Liver (tissue), 3 donors: ENCODE measurements around the gene C14orf119.

Experiments
- EGR1 ChIP-seq, 2 donors: IDR thresholded peaks; 2 replicates each; pipeline ENCODE4 v1.6.1; 2016 to 2018; ENCODE audit warnings: antibody characterized with exemption in 2 of 2, low read depth in 2 of 2
- HNF4G ChIP-seq: IDR thresholded peaks from 2 replicates; pipeline ENCODE4 v1.6.1; 2016; ENCODE audit warnings: antibody characterized with exemption
- RAD21 ChIP-seq, 2 donors: IDR thresholded peaks; 2 replicates each; pipeline ENCODE4 v1.6.1; 2016; ENCODE audit warnings: antibody characterized with exemption in 2 of 2, mild to moderate bottlenecking in 2 of 2
- RXRA ChIP-seq, 2 donors: IDR thresholded peaks; 2 replicates each; pipeline ENCODE4 v1.6.1; 2017 to 2018; ENCODE audit warnings: antibody characterized with exemption in 2 of 2, mild to moderate bottlenecking in 1 of 2
- TAF1 ChIP-seq: conservative IDR thresholded peaks from 2 replicates; pipeline ENCODE4 v1.6.1; 2016; ENCODE audit warnings: antibody characterized with exemption, mild to moderate bottlenecking
- YY1 ChIP-seq: IDR thresholded peaks from 2 replicates; pipeline ENCODE4 v1.6.1; 2016; ENCODE audit warnings: antibody characterized with exemption, mild to moderate bottlenecking
- TF ChIP-seq, protein P1 (sequence below): fragments of 150-350 bp; IDR thresholded peaks from 2 replicates; pipeline ENCODE4 v1.5.1; 2017; ENCODE audit warnings: improper control_type of control experiment, low read depth, low read length; ENCODE audit not compliant: missing input control
- TF ChIP-seq, protein P2 (sequence below): IDR thresholded peaks from 2 replicates; pipeline ENCODE4 v1.6.1; 2016; ENCODE audit warnings: antibody characterized with exemption, mild to moderate bottlenecking
- TF ChIP-seq, protein P3 (sequence below): IDR thresholded peaks from 2 replicates; pipeline ENCODE4 v1.6.1; 2016; ENCODE audit warnings: antibody characterized with exemption
- TF ChIP-seq, protein P4 (sequence below): IDR thresholded peaks from 2 replicates; pipeline ENCODE4 v1.6.1; 2016; ENCODE audit warnings: antibody characterized with exemption
- donor health status: healthy.
- donor health status: healthy.

DNA sequence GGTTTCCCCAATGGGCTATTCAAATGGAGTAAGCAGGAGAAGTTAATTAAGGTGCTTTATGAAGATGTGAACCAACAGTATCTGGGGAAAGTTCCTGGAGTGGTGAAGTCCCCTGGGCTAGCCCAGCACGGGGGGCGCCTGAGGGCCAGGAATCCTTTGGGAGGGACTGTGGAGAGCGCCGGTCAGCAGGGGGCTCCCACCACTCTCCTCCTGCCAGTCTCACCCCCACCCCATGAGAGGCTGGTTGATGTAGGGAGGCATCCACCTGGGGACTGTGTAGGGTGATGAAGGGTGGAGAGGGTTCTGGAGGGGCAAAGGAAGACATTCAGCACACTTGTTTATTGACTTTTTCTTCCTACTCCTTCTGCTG lies 19.3 kb downstream of the C14orf119 start:
- TF ChIP-seq, protein P1, sequence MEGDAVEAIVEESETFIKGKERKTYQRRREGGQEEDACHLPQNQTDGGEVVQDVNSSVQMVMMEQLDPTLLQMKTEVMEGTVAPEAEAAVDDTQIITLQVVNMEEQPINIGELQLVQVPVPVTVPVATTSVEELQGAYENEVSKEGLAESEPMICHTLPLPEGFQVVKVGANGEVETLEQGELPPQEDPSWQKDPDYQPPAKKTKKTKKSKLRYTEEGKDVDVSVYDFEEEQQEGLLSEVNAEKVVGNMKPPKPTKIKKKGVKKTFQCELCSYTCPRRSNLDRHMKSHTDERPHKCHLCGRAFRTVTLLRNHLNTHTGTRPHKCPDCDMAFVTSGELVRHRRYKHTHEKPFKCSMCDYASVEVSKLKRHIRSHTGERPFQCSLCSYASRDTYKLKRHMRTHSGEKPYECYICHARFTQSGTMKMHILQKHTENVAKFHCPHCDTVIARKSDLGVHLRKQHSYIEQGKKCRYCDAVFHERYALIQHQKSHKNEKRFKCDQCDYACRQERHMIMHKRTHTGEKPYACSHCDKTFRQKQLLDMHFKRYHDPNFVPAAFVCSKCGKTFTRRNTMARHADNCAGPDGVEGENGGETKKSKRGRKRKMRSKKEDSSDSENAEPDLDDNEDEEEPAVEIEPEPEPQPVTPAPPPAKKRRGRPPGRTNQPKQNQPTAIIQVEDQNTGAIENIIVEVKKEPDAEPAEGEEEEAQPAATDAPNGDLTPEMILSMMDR, result no peak
- TF ChIP-seq, protein P2, sequence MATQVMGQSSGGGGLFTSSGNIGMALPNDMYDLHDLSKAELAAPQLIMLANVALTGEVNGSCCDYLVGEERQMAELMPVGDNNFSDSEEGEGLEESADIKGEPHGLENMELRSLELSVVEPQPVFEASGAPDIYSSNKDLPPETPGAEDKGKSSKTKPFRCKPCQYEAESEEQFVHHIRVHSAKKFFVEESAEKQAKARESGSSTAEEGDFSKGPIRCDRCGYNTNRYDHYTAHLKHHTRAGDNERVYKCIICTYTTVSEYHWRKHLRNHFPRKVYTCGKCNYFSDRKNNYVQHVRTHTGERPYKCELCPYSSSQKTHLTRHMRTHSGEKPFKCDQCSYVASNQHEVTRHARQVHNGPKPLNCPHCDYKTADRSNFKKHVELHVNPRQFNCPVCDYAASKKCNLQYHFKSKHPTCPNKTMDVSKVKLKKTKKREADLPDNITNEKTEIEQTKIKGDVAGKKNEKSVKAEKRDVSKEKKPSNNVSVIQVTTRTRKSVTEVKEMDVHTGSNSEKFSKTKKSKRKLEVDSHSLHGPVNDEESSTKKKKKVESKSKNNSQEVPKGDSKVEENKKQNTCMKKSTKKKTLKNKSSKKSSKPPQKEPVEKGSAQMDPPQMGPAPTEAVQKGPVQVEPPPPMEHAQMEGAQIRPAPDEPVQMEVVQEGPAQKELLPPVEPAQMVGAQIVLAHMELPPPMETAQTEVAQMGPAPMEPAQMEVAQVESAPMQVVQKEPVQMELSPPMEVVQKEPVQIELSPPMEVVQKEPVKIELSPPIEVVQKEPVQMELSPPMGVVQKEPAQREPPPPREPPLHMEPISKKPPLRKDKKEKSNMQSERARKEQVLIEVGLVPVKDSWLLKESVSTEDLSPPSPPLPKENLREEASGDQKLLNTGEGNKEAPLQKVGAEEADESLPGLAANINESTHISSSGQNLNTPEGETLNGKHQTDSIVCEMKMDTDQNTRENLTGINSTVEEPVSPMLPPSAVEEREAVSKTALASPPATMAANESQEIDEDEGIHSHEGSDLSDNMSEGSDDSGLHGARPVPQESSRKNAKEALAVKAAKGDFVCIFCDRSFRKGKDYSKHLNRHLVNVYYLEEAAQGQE, result no peak
- TF ChIP-seq TAF1 (no peak), YY1 (no peak), EGR1 (IDR thresholded peaks at IDR 0.05; ENCODE audit: low read depth in 2 of 2) (no peak), RAD21 (IDR thresholded peaks at IDR 0.05) (no peak), RXRA (IDR thresholded peaks at IDR 0.05) (no peak), HNF4G (no peak)
- TF ChIP-seq, protein P3, sequence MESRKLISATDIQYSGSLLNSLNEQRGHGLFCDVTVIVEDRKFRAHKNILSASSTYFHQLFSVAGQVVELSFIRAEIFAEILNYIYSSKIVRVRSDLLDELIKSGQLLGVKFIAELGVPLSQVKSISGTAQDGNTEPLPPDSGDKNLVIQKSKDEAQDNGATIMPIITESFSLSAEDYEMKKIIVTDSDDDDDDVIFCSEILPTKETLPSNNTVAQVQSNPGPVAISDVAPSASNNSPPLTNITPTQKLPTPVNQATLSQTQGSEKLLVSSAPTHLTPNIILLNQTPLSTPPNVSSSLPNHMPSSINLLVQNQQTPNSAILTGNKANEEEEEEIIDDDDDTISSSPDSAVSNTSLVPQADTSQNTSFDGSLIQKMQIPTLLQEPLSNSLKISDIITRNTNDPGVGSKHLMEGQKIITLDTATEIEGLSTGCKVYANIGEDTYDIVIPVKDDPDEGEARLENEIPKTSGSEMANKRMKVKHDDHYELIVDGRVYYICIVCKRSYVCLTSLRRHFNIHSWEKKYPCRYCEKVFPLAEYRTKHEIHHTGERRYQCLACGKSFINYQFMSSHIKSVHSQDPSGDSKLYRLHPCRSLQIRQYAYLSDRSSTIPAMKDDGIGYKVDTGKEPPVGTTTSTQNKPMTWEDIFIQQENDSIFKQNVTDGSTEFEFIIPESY, result no peak
- TF ChIP-seq, protein P4, sequence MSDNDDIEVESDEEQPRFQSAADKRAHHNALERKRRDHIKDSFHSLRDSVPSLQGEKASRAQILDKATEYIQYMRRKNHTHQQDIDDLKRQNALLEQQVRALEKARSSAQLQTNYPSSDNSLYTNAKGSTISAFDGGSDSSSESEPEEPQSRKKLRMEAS, result no peak
